IMR-90 (cell line): Measurements from ENCODE around the gene CASQ1.

ENCODE experiments used
- CEBPB ChIP-seq: IDR thresholded peaks from 2 replicates; pipeline ENCODE4 v1.6.1; 2012; ENCODE audit warnings: low read depth, low read length, improper control_type of control experiment
- FOS ChIP-seq: fragments of 150-350 bp; IDR thresholded peaks from 2 replicates; pipeline ENCODE4 v1.6.1; 2016; ENCODE audit warnings: low read depth, low read length
- MAZ ChIP-seq: IDR thresholded peaks from 2 replicates; pipeline ENCODE4 v1.6.1; 2012; ENCODE audit warnings: low read depth, mild to moderate bottlenecking, low read length, improper control_type of control experiment, moderate library complexity, borderline replicate concordance
- POLR2A ChIP-seq: IDR thresholded peaks from 2 replicates; pipeline ENCODE4 v1.6.1; 2012; ENCODE audit warnings: mild to moderate bottlenecking, low read depth, low read length
- RFX5 ChIP-seq: IDR thresholded peaks from 2 replicates; pipeline ENCODE4 v1.8.0; 2012; ENCODE audit warnings: low read depth, mild to moderate bottlenecking, low read length, moderate library complexity
- TF ChIP-seq, protein P1 (sequence below): conservative IDR thresholded peaks from 2 replicates; pipeline ENCODE4 v1.5.1; 2012; ENCODE audit warnings: mild to moderate bottlenecking, low read depth, low read length, improper control_type of control experiment
- TF ChIP-seq, protein P2 (sequence below): fragments of 150-350 bp; IDR thresholded peaks from 2 replicates; pipeline ENCODE4 v1.6.1; 2017; ENCODE audit warnings: mild to moderate bottlenecking, antibody characterized with exemption, low read length, low read depth

DNA sequence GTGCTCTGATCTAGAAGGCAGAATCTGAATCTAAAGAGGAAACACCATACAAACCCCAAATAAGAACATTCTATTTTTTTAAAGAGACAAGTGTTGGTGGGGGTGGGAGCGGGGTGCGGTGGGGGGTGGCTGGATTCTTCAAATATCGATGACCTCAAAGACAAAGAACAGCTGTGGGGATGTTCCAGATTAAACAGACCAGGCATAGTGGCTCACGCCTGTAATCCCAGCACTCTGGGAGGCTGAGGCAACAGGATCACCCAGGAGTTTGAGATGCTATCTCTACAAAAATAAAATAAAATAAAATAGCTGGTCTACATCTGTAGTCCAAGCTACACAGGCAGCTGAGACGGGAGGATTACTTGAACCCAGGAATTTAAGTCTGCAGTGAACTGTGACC is 34.0 kb upstream of the CASQ1 start:
- TF ChIP-seq, protein P1, sequence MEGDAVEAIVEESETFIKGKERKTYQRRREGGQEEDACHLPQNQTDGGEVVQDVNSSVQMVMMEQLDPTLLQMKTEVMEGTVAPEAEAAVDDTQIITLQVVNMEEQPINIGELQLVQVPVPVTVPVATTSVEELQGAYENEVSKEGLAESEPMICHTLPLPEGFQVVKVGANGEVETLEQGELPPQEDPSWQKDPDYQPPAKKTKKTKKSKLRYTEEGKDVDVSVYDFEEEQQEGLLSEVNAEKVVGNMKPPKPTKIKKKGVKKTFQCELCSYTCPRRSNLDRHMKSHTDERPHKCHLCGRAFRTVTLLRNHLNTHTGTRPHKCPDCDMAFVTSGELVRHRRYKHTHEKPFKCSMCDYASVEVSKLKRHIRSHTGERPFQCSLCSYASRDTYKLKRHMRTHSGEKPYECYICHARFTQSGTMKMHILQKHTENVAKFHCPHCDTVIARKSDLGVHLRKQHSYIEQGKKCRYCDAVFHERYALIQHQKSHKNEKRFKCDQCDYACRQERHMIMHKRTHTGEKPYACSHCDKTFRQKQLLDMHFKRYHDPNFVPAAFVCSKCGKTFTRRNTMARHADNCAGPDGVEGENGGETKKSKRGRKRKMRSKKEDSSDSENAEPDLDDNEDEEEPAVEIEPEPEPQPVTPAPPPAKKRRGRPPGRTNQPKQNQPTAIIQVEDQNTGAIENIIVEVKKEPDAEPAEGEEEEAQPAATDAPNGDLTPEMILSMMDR, result no peak
- TF ChIP-seq FOS (no peak), POLR2A (no peak), RFX5 (no peak), MAZ (no peak), CEBPB (no peak)
- TF ChIP-seq, protein P2, sequence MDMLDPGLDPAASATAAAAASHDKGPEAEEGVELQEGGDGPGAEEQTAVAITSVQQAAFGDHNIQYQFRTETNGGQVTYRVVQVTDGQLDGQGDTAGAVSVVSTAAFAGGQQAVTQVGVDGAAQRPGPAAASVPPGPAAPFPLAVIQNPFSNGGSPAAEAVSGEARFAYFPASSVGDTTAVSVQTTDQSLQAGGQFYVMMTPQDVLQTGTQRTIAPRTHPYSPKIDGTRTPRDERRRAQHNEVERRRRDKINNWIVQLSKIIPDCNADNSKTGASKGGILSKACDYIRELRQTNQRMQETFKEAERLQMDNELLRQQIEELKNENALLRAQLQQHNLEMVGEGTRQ, result no peak
